NCI-H1048 (cell line): ENCODE measurements around the gene PTAFR.

Experiments
- DNase-seq: peaks from one replicate; lab custom pipeline; 2025; lab: John Stamatoyannopoulos, UW

The PTAFR gene

GRCh38 chr1:28178690-28179485 lies 2.4 kb upstream of the PTAFR start:
- no peak for DNase-seq

- DNase-seq = no peak
These were observed 470 bp downstream of the PTAFR start for GRCh38 chr1:28175955-28176485.

GRCh38 chr1:28173980-28174297 lies 2.6 kb downstream of the PTAFR start:
- DNase-seq = no peak

- DNase-seq = no peak
These were observed 3.1 kb downstream of the PTAFR start for GRCh38 chr1:28173151-28173979.

- no peak for DNase-seq
These were observed 3.8 kb downstream of the PTAFR start for GRCh38 chr1:28172713-28173150.

- DNase-seq = no peak
These were observed 5.2 kb downstream of the PTAFR start for GRCh38 chr1:28171246-28171645.

GRCh38 chr1:28170001-28170596 lies 6.4 kb downstream of the PTAFR start:
- no peak for DNase-seq

GRCh38 chr1:28163496-28164161 lies 12.9 kb downstream of the PTAFR start:
- no peak for DNase-seq

GRCh38 chr1:28162151-28162550 lies 14.3 kb downstream of the PTAFR start:
- no peak for DNase-seq

- no peak for DNase-seq
These were observed 14.7 kb downstream of the PTAFR start for GRCh38 chr1:28161751-28162150.

- DNase-seq = no peak
These were observed 15.7 kb downstream of the PTAFR start for GRCh38 chr1:28160782-28161266.

- DNase-seq = no peak
These were observed 16.8 kb downstream of the PTAFR start for GRCh38 chr1:28159680-28160079.

GRCh38 chr1:28159243-28159642 lies 17.2 kb downstream of the PTAFR start:
- no peak for DNase-seq

- no peak for DNase-seq
These were observed 18.6 kb downstream of the PTAFR start for GRCh38 chr1:28157894-28158293.

GRCh38 chr1:28156821-28157220 lies 19.7 kb downstream of the PTAFR start:
- DNase-seq = no peak

GRCh38 chr1:28155628-28156027 lies 20.9 kb downstream of the PTAFR start:
- no peak for DNase-seq

GRCh38 chr1:28154078-28154594 lies 22.4 kb downstream of the PTAFR start:
- DNase-seq = no peak

GRCh38 chr1:28150125-28150780 lies 26.2 kb downstream of the PTAFR start:
- no peak for DNase-seq

GRCh38 chr1:28148880-28149195 lies 27.7 kb downstream of the PTAFR start:
- DNase-seq = no peak

- DNase-seq = no peak
These were observed 29.0 kb downstream of the PTAFR start for GRCh38 chr1:28147264-28148094.
